HEK293 (cell line): ENCODE results near the gene OTOS.

ENCODE experiments used
- CTCF ChIA-PET: fragments of 350-600 bp; formaldehyde crosslinking; extraction: SDS; loops from one replicate; lab custom pipeline; 2021; ENCODE audit warnings: antibody characterized with exemption; lab: Yijun Ruan, JAX
- POLR2A ChIA-PET: fragments of 300-600 bp; formaldehyde crosslinking; extraction: SDS; loops from one replicate; lab custom pipeline; 2020; ENCODE audit warnings: antibody characterized with exemption, inconsistent platforms; lab: Yijun Ruan, JAX
- H3K27ac ChIP-seq: fragments of 200-500 bp; sonication (Bioruptor generic); 2 replicates; pipeline ENCODE4 v1.5.1; 2014; ENCODE audit warnings: low read depth, low read length, control low read depth, inconsistent platforms; ENCODE audit errors: extremely low read depth
- H3K36me3 ChIP-seq, 2 experiments: fragments of 200-500 bp in 1 of 2; sonication (Bioruptor generic) in 1 of 2; 1 replicate in 1 of 2; 2 replicates in 1 of 2; pipeline ENCODE4 v1.5.1; 2014 to 2017; ENCODE audit warnings: inconsistent platforms in 2 of 2, low read length in 2 of 2; ENCODE audit not compliant: control insufficient read depth in 2 of 2, insufficient read depth in 1 of 2
- H3K4me1 ChIP-seq: fragments of 200-500 bp; sonication (Bioruptor generic); 2 replicates; pipeline ENCODE4 v1.5.1; 2014; ENCODE audit warnings: mild to moderate bottlenecking, low read length, inconsistent platforms; ENCODE audit not compliant: control insufficient read depth, insufficient read depth
- H3K4me3 ChIP-seq: 2 replicates; pipeline ENCODE4 v1.5.1; 2011; ENCODE audit warnings: low read depth, mild to moderate bottlenecking, control low read depth, low read length, moderate library complexity
- H3K9me3 ChIP-seq: fragments of 200-500 bp; sonication (Bioruptor generic); 2 replicates; pipeline ENCODE4 v1.5.1; 2014; ENCODE audit warnings: low read depth, low read length, inconsistent platforms; ENCODE audit not compliant: control insufficient read depth, insufficient read depth
- GLIS1 ChIP-seq: fragments of 450-650 bp; formaldehyde crosslinking; IDR thresholded peaks from 2 replicates; pipeline ENCODE4 v1.5.1; 2016; ENCODE audit warnings: missing biosample characterization, missing genetic modification characterization
- HOXA7 ChIP-seq: sonication (generic); formaldehyde crosslinking; IDR thresholded peaks from 2 replicates; pipeline ENCODE4 v1.8.1; 2022; ENCODE audit warnings: missing genetic modification reagents, borderline replicate concordance
- SCRT2 ChIP-seq: fragments of 450-650 bp; formaldehyde crosslinking; IDR thresholded peaks from 2 replicates; pipeline ENCODE4 v1.5.1; 2016; ENCODE audit warnings: missing biosample characterization, missing genetic modification characterization
- SP3 ChIP-seq: fragments of 450-650 bp; formaldehyde crosslinking; IDR thresholded peaks from 2 replicates; pipeline ENCODE4 v1.5.1; 2016; ENCODE audit warnings: missing biosample characterization, missing genetic modification characterization
- ZBTB48 ChIP-seq: fragments of 450-650 bp; formaldehyde crosslinking; IDR thresholded peaks from 2 replicates; pipeline ENCODE4 v1.5.1; 2016; ENCODE audit warnings: missing biosample characterization, missing genetic modification characterization
- ZBTB7A ChIP-seq: fragments of 450-650 bp; formaldehyde crosslinking; IDR thresholded peaks from 2 replicates; pipeline ENCODE4 v1.5.1; 2016; ENCODE audit warnings: low read depth, missing biosample characterization, missing genetic modification characterization
- ZFP3 ChIP-seq: fragments of 450-650 bp; formaldehyde crosslinking; IDR thresholded peaks from 2 replicates; pipeline ENCODE4 v1.5.1; 2016; ENCODE audit warnings: low read depth, missing biosample characterization, missing genetic modification characterization
- ZNF2 ChIP-seq: fragments of 450-650 bp; formaldehyde crosslinking; IDR thresholded peaks from 2 replicates; pipeline ENCODE4 v1.5.1; 2016; ENCODE audit warnings: missing biosample characterization, missing genetic modification characterization
- ZNF24 ChIP-seq: fragments of 450-650 bp; formaldehyde crosslinking; IDR thresholded peaks from 2 replicates; pipeline ENCODE4 v1.5.1; 2016; ENCODE audit warnings: missing biosample characterization, missing genetic modification characterization
- ZNF302 ChIP-seq: fragments of 450-650 bp; formaldehyde crosslinking; IDR thresholded peaks from 2 replicates; pipeline ENCODE4 v1.5.1; 2016; ENCODE audit warnings: missing biosample characterization, missing genetic modification characterization, low read depth
- ZNF521 ChIP-seq: fragments of 450-650 bp; formaldehyde crosslinking; IDR thresholded peaks from 2 replicates; pipeline ENCODE4 v1.5.1; 2017; ENCODE audit warnings: missing biosample characterization, mild to moderate bottlenecking, missing genetic modification characterization
- ZNF561 ChIP-seq: fragments of 450-650 bp; IDR thresholded peaks from 2 replicates; pipeline ENCODE4 v1.5.1; 2018; ENCODE audit warnings: missing biosample characterization, missing genetic modification characterization, borderline replicate concordance
- ZNF600 ChIP-seq: fragments of 450-650 bp; formaldehyde crosslinking; IDR thresholded peaks from 2 replicates; pipeline ENCODE4 v1.5.1; 2016; ENCODE audit warnings: missing biosample characterization, missing genetic modification characterization
- ZNF654 ChIP-seq: fragments of 450-650 bp; formaldehyde crosslinking; IDR thresholded peaks from 2 replicates; pipeline ENCODE4 v1.5.1; 2016; ENCODE audit warnings: low read depth, missing biosample characterization, missing genetic modification characterization
- ZNF76 ChIP-seq: fragments of 450-650 bp; formaldehyde crosslinking; IDR thresholded peaks from 2 replicates; pipeline ENCODE4; 2016; ENCODE audit warnings: low read depth, missing biosample characterization, missing genetic modification characterization, borderline replicate concordance
- ZNF785 ChIP-seq: fragments of 450-650 bp; formaldehyde crosslinking; IDR thresholded peaks from 2 replicates; pipeline ENCODE4 v1.5.1; 2016; ENCODE audit warnings: missing biosample characterization, missing genetic modification characterization
- ZXDB ChIP-seq: fragments of 450-650 bp; formaldehyde crosslinking; IDR thresholded peaks from 2 replicates; pipeline ENCODE4 v1.5.1; 2016; ENCODE audit warnings: missing biosample characterization, missing genetic modification characterization
- TF ChIP-seq, protein P1 (sequence below): fragments of 450-650 bp; formaldehyde crosslinking; IDR thresholded peaks from 2 replicates; pipeline ENCODE4 v1.5.1; 2017; ENCODE audit warnings: missing biosample characterization, missing genetic modification characterization
- TF ChIP-seq, protein P2 (sequence below): fragments of 450-650 bp; IDR thresholded peaks from 2 replicates; pipeline ENCODE4 v1.5.1; 2018; ENCODE audit warnings: missing biosample characterization, mild to moderate bottlenecking, missing genetic modification characterization
- TF ChIP-seq, protein P3 (sequence below): fragments of 450-650 bp; formaldehyde crosslinking; IDR thresholded peaks from 2 replicates; pipeline ENCODE4 v1.5.0; 2017; ENCODE audit warnings: missing biosample characterization, missing genetic modification characterization, borderline replicate concordance
- TF ChIP-seq, protein P4 (sequence below): fragments of 450-650 bp; formaldehyde crosslinking; IDR thresholded peaks from 2 replicates; pipeline ENCODE4 v1.5.1; 2016; ENCODE audit warnings: missing biosample characterization, missing genetic modification characterization, low read depth
- TF ChIP-seq, protein P5 (sequence below): fragments of 450-650 bp; formaldehyde crosslinking; IDR thresholded peaks from 2 replicates; pipeline ENCODE4 v1.5.1; 2017; ENCODE audit warnings: missing biosample characterization, missing genetic modification characterization

The OTOS gene

DNA sequence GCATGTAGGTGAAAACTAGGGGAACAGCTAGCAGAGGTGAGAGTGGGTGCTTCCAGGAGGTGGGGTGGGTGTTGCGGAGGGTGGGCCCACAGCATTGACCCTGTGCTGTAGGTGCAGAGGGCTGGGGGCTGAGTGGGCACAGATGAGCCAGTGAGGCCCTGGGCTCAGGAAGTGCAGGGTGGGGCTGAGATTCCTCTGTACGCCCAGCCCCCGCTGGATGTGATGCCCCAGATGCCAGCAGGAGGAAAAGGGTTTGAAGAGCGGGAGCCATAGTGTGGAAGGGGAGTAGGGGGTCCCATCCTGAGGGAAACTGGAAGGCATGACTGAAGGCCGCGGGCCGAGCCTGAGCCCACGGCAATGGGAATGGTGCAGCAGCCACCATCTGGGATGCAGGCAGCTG, 14.1 kb upstream of the OTOS start (continued):
- TF ChIP-seq, protein P1, sequence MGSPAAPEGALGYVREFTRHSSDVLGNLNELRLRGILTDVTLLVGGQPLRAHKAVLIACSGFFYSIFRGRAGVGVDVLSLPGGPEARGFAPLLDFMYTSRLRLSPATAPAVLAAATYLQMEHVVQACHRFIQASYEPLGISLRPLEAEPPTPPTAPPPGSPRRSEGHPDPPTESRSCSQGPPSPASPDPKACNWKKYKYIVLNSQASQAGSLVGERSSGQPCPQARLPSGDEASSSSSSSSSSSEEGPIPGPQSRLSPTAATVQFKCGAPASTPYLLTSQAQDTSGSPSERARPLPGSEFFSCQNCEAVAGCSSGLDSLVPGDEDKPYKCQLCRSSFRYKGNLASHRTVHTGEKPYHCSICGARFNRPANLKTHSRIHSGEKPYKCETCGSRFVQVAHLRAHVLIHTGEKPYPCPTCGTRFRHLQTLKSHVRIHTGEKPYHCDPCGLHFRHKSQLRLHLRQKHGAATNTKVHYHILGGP (tag by site-specific recombination): no peak
- TF ChIP-seq SCRT2 (tag by site-specific recombination) (no peak), ZNF600 (no peak), ZNF76 (tag by site-specific recombination) (no peak)
- TF ChIP-seq, protein P2, sequence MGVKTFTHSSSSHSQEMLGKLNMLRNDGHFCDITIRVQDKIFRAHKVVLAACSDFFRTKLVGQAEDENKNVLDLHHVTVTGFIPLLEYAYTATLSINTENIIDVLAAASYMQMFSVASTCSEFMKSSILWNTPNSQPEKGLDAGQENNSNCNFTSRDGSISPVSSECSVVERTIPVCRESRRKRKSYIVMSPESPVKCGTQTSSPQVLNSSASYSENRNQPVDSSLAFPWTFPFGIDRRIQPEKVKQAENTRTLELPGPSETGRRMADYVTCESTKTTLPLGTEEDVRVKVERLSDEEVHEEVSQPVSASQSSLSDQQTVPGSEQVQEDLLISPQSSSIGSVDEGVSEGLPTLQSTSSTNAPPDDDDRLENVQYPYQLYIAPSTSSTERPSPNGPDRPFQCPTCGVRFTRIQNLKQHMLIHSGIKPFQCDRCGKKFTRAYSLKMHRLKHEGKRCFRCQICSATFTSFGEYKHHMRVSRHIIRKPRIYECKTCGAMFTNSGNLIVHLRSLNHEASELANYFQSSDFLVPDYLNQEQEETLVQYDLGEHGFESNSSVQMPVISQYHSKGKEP: no peak

DNA sequence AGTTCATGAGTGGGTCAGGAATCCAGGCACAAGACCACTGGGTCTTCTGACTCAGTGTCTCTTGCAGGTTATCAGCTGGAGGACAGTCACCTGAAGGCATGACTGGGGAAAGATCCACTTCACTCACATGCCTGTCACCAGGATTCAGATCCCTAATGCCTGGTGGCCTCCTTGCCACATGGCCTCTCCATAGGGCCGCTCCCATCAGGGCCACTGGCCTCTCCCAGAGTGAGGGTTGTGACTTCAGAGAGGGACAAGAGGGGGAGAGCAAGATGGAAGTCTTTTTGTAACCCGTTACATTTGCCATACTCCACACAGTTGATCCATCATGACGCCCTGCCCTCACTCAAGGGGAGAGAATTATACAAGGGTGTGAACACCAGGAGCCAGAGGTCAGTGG, 13.0 kb upstream of the OTOS start:
- POLR2A ChIA-PET: no interaction called here
- Histone ChIP-seq H3K4me1 (no peaks in the 10 kb centered on the region), H3K36me3 (no peaks in the 10 kb centered on the region), H3K27ac (no peak overlapping the region), H3K9me3 (no peaks in the 10 kb centered on the region), H3K4me3 (no peak overlapping the region)
- TF ChIP-seq, protein P3, sequence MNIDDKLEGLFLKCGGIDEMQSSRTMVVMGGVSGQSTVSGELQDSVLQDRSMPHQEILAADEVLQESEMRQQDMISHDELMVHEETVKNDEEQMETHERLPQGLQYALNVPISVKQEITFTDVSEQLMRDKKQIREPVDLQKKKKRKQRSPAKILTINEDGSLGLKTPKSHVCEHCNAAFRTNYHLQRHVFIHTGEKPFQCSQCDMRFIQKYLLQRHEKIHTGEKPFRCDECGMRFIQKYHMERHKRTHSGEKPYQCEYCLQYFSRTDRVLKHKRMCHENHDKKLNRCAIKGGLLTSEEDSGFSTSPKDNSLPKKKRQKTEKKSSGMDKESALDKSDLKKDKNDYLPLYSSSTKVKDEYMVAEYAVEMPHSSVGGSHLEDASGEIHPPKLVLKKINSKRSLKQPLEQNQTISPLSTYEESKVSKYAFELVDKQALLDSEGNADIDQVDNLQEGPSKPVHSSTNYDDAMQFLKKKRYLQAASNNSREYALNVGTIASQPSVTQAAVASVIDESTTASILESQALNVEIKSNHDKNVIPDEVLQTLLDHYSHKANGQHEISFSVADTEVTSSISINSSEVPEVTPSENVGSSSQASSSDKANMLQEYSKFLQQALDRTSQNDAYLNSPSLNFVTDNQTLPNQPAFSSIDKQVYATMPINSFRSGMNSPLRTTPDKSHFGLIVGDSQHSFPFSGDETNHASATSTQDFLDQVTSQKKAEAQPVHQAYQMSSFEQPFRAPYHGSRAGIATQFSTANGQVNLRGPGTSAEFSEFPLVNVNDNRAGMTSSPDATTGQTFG (tag by site-specific recombination): no peak
- TF ChIP-seq ZNF521: no peak
- CTCF ChIA-PET: interaction anchor here (0.6 to 0.9 kb wide), 3 partner anchors 79 to 452 kb away, joined by 3 to 7 read pairs (median 6); no protein-coding TSS in a partner anchor

DNA sequence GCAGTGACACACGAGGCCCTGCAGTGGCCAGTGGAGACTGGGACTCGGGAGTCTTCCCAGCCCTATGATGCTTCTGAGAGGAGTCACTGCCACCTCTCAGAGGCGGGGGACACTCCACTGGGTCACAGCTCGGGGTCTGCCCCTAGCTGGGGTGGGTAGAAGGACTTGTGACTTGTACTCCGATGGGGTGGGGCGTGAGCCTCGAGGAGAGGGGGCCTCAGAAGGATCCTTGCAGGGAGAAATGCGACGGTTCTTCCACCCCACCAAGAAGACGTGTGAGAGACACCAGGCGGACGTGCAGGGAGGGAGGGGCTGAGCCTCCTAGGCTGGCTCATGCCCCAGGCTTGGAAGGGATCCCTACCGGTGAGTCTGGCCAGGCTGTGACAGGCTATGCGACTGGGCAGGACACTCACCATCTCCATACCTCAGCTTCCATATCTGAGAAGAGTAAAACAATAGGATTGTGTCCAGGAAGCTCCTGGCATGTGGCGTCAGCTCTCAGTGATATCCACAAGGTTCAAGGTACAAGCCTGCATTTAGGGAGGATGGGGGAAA, 11.1 kb upstream of the OTOS start:
- TF ChIP-seq ZBTB48 (tag by site-specific recombination): no peak
- no peak for TF ChIP-seq ZFP3 (tag by site-specific recombination)
- TF ChIP-seq ZNF561 (tag by site-specific recombination): no peak
- no peak for TF ChIP-seq GLIS1 (tag by site-specific recombination)
- TF ChIP-seq, protein P4, sequence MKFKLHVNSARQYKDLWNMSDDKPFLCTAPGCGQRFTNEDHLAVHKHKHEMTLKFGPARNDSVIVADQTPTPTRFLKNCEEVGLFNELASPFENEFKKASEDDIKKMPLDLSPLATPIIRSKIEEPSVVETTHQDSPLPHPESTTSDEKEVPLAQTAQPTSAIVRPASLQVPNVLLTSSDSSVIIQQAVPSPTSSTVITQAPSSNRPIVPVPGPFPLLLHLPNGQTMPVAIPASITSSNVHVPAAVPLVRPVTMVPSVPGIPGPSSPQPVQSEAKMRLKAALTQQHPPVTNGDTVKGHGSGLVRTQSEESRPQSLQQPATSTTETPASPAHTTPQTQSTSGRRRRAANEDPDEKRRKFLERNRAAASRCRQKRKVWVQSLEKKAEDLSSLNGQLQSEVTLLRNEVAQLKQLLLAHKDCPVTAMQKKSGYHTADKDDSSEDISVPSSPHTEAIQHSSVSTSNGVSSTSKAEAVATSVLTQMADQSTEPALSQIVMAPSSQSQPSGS (tag by site-specific recombination): no peak
- no peak for TF ChIP-seq ZBTB7A (tag by site-specific recombination)
- no peak for TF ChIP-seq HOXA7
- no peak for TF ChIP-seq ZXDB
- TF ChIP-seq, protein P5, sequence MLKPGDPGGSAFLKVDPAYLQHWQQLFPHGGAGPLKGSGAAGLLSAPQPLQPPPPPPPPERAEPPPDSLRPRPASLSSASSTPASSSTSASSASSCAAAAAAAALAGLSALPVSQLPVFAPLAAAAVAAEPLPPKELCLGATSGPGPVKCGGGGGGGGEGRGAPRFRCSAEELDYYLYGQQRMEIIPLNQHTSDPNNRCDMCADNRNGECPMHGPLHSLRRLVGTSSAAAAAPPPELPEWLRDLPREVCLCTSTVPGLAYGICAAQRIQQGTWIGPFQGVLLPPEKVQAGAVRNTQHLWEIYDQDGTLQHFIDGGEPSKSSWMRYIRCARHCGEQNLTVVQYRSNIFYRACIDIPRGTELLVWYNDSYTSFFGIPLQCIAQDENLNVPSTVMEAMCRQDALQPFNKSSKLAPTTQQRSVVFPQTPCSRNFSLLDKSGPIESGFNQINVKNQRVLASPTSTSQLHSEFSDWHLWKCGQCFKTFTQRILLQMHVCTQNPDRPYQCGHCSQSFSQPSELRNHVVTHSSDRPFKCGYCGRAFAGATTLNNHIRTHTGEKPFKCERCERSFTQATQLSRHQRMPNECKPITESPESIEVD (tag by site-specific recombination): no peak
- no peak for TF ChIP-seq SP3 (tag by site-specific recombination)
- TF ChIP-seq ZNF654 (tag by site-specific recombination): no peak
- TF ChIP-seq ZNF2: no peak
- TF ChIP-seq ZNF785 (tag by site-specific recombination): no peak
- TF ChIP-seq ZNF302 (tag by site-specific recombination): no peak
- TF ChIP-seq ZNF24 (tag by site-specific recombination): no peak
- Histone ChIP-seq H3K27ac (no peak overlapping the region), H3K9me3 (no peaks in the 10 kb centered on the region), H3K4me1 (no peaks in the 10 kb centered on the region), H3K4me3 (no peak overlapping the region), H3K36me3 (no peaks in the 10 kb centered on the region)
- POLR2A ChIA-PET: no interaction called here
- CTCF ChIA-PET: interaction anchor here (0.6 to 2.5 kb wide), 6 partner anchors 77 to 1436 kb away, joined by 3 to 8 read pairs (median 4); no protein-coding TSS in a partner anchor
